Stimulated activated CD4-positive, alpha-beta T cell treated with anti-CD3 and anti-CD28 coated beads, Interleukin-15, amount 100 ng/mL, for 24 hours (primary cell): ENCODE measurements around the gene MTERF2.

Experiments used
- DNase-seq: peaks from one replicate; pipeline ENCODE4 v3.0.0-alpha.2; 2020

The MTERF2 gene

GRCh38 chr12:106953352-106954250 lies 33.3 kb downstream of the MTERF2 start:
- DNase-seq, result no peak

- no peak for DNase-seq
Measured at GRCh38 chr12:106950591-106950990, 36.4 kb downstream of the MTERF2 start.

GRCh38 chr12:106947461-106947860 lies 39.5 kb downstream of the MTERF2 start:
- DNase-seq, result no peak

GRCh38 chr12:106945261-106945851 lies 41.6 kb downstream of the MTERF2 start:
- DNase-seq, result no peak

GRCh38 chr12:106942775-106943174 lies 44.2 kb downstream of the MTERF2 start:
- no peak for DNase-seq

GRCh38 chr12:106941481-106942156 lies 45.3 kb downstream of the MTERF2 start:
- DNase-seq, result no peak

- DNase-seq, result no peak
Measured at GRCh38 chr12:106934277-106934676, 52.7 kb downstream of the MTERF2 start.
